CD4-positive, alpha-beta T cell treated with Interferon gamma for 1 hour (primary cell): Measurements from ENCODE around the gene PDZD7.
"Not testable (repeated sequence)": the region's sequence is repeated elsewhere in the genome, so short reads cannot be mapped to it uniquely, and the experiment has no call there.

ENCODE experiments used
- DNase-seq: peaks from one replicate; pipeline ENCODE4 v3.0.0-alpha.2; 2020

PDZD7 gene

GRCh38 chr10:100980711-100981110, 50.2 kb downstream of the PDZD7 start:
- DNase-seq: no peak

- DNase-seq: no peak
Measured at GRCh38 chr10:100980311-100980710, 50.6 kb downstream of the PDZD7 start.

GRCh38 chr10:100979791-100980272, 51.1 kb downstream of the PDZD7 start:
- no peak for DNase-seq

GRCh38 chr10:100978901-100979195, 52.1 kb downstream of the PDZD7 start:
- DNase-seq: no peak

GRCh38 chr10:100978121-100978900, 52.6 kb downstream of the PDZD7 start:
- DNase-seq: no peak

GRCh38 chr10:100977436-100977835, 53.5 kb downstream of the PDZD7 start:
- DNase-seq: no peak

GRCh38 chr10:100976906-100977305, 54.0 kb downstream of the PDZD7 start:
- no peak for DNase-seq

- DNase-seq: not testable (repeated sequence)
Measured at GRCh38 chr10:100975397-100975796, 55.5 kb downstream of the PDZD7 start.

GRCh38 chr10:100972904-100973535, 57.9 kb downstream of the PDZD7 start:
- no peak for DNase-seq

GRCh38 chr10:100972115-100972903, 58.6 kb downstream of the PDZD7 start:
- DNase-seq: no peak

GRCh38 chr10:100970914-100971811, 59.8 kb downstream of the PDZD7 start:
- DNase-seq: no peak

- peak; percentile 47 for DNase-seq
Measured at GRCh38 chr10:100970076-100970913, 60.6 kb downstream of the PDZD7 start.

- DNase-seq: peak; percentile 34
Measured at GRCh38 chr10:100969187-100970075, 61.5 kb downstream of the PDZD7 start, which contains the start of gene SEMA4G. Gene SEMA4G (plus strand): TSS chr10:100969504. CDS start chr10:100972913, 3,409 bp downstream.

GRCh38 chr10:100968863-100969186, 62.1 kb downstream of the PDZD7 start:
- DNase-seq: no peak

GRCh38 chr10:100968062-100968736, 62.7 kb downstream of the PDZD7 start:
- DNase-seq: no peak

- no peak for DNase-seq
Measured at GRCh38 chr10:100967332-100967731, 63.6 kb downstream of the PDZD7 start.

- DNase-seq: no peak
Measured at GRCh38 chr10:100966887-100967286, 64.0 kb downstream of the PDZD7 start.

- DNase-seq: no peak
Measured at GRCh38 chr10:100965820-100966219, 65.1 kb downstream of the PDZD7 start.

- DNase-seq: no peak
Measured at GRCh38 chr10:100963826-100964225, 67.1 kb downstream of the PDZD7 start.
